Activated gamma-delta T cell (primary cell): ENCODE data around the gene MEF2C.
"Not testable (repeated sequence)": the region's sequence is repeated elsewhere in the genome, so short reads cannot be mapped to it uniquely, and the experiment has no call there.

Source experiments
- DNase-seq: peaks from one replicate; lab custom pipeline; 2025; lab: John Stamatoyannopoulos, UW
- total RNA-seq, 2 donors: gene quantifications; one replicate each; lab custom pipeline; 2026; lab: John Stamatoyannopoulos, UW

Gene MEF2C
- total RNA-seq: 1.3 to 7.9 reads per million in 2 donors

- DNase-seq: no peak
Measured at GRCh38 chr5:88883059-88883835, at the start of gene MEF2C. Gene MEF2C (minus strand): TSS chr5:88883184. CDS start chr5:88823788, 59,396 bp downstream.

DNA sequence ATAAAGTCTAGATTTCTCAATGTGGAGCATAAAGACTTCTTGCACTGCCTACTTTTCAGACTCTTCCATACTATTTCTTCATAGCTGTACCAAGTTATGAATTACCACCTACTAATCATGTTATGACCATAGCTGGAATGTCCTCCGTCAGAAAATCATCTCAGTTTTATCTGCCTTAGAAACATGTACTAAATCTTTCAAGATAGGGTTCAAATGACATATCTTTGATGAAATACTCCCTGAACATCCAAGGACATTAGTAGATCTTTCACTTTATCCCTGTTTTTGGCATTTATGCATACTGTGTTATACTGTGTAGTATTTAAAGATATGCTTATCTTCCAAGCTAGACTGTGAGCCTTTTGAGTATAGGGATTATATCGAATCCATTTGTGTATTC is 49.6 kb upstream of the MEF2C start:
- DNase-seq: no peak

DNA sequence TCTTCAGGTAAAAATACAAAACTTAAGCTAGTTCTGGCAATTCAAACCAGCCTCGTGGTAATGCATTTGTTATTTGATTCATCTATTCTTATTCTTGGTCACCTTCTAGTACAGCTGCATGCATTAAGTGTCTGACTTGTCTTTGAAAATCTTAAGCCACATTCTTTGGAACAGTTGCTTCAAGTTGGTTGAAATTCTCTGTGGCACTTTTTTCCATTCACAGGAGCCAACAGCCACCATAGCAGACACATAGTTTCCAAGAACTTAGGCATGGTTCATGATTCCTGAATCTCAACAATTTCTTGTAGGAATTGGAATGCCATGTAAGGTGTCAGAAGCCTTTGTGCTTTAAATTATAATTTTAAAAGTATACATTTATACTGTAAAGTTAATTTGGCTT is 47.4 kb upstream of the MEF2C start:
- no peak for DNase-seq

DNA sequence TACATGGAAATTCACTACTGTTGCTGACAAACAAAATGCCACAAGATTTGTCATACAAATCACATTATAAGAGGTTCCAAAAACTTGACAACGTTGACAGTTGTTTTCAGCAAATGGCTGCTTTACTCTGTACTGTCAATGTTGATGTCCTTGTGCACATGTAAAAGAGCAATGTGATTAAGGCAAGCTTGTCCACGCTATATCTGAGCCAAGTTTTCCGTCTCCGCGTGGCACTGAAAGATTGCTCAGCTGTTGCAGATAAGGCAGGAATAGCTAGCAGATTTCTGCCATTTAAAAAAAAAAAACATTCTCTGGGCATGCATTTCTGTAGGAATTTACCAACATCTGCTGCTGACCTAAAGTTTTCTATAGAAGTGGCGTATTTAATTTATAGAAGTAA is 46.4 kb upstream of the MEF2C start:
- DNase-seq: no peak

- DNase-seq: no peak
Measured at GRCh38 chr5:88926774-88927173, 43.8 kb upstream of the MEF2C start.

DNA sequence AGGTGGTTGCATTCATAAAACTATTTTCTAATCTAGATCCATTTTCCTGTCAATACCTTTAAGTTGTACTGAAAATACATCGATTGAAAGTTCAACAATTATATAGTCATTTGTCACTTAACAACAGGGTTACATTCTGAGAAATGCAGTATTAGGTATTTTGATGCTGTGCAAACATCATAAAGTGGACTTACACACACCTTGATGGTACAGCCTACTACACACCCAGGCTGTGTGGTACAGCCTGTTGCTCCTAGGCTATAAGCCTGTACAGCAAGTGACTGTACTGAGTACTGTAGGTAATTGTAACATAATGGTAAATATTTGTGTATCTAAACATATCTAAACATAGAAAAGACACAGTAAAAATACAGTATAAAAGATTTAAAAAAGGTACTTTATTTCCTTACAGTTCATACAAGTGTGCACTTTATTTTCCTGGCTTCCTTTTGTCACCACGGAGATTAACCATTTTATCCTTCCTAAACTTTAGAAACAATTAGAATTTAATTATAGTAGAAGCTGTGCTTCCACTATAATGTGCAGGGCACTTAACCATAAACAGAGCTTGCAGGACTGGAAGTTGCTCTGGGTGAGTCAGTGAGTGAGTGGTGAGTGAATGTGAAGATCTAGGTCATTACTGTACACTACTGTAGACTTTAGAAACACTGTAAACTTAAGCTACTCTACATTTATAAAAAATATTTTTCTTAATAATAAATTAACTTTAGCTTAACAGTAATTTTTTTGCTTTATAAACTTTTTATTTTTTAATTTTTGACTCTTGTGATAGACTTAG is 42.9 kb upstream of the MEF2C start:
- DNase-seq: no peak

GRCh38 chr5:88924330-88924657 is 41.3 kb upstream of the MEF2C start:
- no peak for DNase-seq

DNA sequence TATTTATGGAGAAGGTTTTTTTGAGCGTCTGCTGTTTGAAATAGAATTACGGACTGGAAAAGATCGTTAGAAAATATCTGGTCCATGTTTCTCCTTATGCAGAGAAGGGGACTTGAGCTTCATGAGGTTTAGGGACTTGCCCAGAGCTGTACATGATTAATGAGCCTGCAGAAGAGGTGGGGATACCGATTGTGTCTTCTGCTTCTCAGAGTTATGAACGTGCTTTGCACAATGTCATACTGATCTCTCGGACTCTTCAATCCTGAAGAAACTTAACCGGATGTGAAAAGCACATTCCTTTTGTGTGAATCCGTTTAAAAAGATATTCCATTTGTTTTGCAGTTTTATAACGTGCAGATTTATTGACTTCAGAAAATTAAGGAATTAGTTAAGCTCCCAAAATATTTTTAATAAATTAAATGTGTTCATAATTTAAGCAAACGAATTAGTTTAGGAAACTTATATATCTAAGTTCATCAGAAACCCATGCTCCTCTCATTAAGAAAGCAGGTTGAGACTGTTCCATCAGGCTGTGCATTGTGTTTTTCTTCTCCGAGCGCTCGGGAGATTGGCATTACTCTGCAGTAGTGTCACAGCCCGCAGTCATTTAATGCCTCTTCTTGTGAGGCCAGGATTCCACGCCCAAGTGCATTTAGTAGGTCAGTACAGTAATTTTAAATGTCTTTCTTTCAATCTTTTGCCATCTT is 40.8 kb upstream of the MEF2C start:
- no peak for DNase-seq

GRCh38 chr5:88912743-88913142 is 29.8 kb upstream of the MEF2C start:
- not testable (repeated sequence) for DNase-seq

- not testable (repeated sequence) for DNase-seq
Measured at GRCh38 chr5:88911059-88911572, 28.1 kb upstream of the MEF2C start.

- DNase-seq: not testable (repeated sequence)
Measured at GRCh38 chr5:88904478-88904877, 21.5 kb upstream of the MEF2C start.

GRCh38 chr5:88903966-88904365 is 21.0 kb upstream of the MEF2C start:
- DNase-seq: not testable (repeated sequence)

GRCh38 chr5:88901077-88901476 is 18.1 kb upstream of the MEF2C start:
- DNase-seq: not testable (repeated sequence)

- DNase-seq: no peak
Measured at GRCh38 chr5:88899096-88899737, 16.2 kb upstream of the MEF2C start.

DNA sequence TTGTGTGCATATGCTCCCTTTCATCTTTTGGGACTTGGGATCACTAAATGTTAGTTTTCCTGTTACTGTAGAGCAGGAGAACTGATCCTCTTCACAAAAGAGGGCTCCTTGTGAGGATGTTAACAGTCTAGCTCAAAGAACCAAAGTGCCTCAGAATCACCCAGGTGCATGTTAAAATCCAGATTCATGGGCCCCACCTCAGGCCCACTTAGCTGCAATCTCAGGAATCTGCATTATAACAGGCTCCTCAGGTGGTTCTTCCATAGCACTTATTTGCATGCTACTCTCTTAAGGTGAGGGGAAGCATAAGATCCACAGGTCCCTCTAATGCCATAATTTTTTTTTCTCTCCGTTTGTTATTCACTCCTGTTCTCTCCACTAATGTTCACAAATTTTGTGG is 14.8 kb upstream of the MEF2C start:
- no peak for DNase-seq

GRCh38 chr5:88895681-88896501 is 12.9 kb upstream of the MEF2C start:
- DNase-seq: no peak

GRCh38 chr5:88892669-88893068 is 9.7 kb upstream of the MEF2C start:
- DNase-seq: no peak

DNA sequence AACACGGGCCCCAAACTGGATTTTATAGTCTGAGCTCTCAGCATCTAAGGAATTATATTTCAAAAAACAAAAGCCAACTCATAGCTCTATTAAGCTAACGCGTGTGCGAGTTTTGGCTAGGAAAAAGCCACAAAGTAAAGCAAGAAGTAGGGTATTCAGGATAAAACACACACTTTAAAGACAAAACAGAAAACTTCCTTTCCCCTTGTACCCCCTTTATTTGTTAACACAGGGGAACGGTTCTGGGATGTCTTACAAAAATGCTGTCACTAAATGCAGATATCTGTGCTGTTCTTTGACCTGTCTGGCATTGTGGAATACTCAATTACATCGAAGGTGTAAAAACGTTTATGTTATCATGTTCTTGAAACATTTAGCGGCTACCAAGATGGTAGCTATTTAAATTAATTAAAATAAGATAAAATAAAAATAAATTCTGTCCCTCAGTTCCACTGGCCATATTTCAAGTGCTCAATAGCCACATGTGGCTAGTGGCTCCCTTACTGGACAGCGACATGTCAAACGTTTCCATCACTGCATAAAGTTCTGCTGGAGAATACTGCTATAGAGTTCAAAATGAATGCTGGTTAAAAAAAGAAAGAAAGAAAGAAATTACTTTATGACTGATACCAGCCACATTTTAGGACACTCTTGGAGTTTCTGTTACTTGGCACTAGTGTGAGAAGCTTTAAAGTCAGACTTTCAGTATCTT is 7.2 kb upstream of the MEF2C start:
- DNase-seq: no peak

GRCh38 chr5:88889189-88890069 is 6.4 kb upstream of the MEF2C start:
- no peak for DNase-seq
